ENCODE results near the gene GRIN2A.
"Not testable (repeated sequence)": the region's sequence is repeated elsewhere in the genome, so short reads cannot be mapped to it uniquely, and the experiment has no call there.

Gene GRIN2A

DNA sequence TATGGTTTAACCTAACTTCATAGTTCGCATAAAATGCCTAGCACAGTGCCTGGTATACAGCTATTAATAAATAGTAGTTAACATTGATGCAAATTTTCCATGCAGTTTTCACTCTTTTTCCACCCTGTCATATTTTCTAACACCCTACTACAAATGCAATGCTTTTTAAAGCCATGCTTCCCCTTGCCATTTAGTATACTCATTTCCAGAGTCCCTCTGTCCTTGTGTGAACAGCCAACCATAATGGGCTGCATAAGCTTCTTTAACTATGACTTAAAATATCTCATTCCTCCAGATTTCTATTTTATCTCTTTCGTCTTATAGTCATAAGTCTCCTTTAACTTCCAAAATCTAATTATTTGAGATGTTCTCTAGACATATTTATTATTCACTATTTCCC, 284.1 kb downstream of the GRIN2A start:
- H3K27ac Mint-ChIP-seq: no peak overlapping the region
- TF ChIP-seq, protein P1, sequence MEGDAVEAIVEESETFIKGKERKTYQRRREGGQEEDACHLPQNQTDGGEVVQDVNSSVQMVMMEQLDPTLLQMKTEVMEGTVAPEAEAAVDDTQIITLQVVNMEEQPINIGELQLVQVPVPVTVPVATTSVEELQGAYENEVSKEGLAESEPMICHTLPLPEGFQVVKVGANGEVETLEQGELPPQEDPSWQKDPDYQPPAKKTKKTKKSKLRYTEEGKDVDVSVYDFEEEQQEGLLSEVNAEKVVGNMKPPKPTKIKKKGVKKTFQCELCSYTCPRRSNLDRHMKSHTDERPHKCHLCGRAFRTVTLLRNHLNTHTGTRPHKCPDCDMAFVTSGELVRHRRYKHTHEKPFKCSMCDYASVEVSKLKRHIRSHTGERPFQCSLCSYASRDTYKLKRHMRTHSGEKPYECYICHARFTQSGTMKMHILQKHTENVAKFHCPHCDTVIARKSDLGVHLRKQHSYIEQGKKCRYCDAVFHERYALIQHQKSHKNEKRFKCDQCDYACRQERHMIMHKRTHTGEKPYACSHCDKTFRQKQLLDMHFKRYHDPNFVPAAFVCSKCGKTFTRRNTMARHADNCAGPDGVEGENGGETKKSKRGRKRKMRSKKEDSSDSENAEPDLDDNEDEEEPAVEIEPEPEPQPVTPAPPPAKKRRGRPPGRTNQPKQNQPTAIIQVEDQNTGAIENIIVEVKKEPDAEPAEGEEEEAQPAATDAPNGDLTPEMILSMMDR (IDR thresholded peaks at IDR 0.05; ENCODE audit: unreplicated experiment in 3 of 3): no peak
- no peaks in the 10 kb centered on the region for H3K36me3 Mint-ChIP-seq (ENCODE audit: low read depth)
- H3K4me3 Mint-ChIP-seq: no peak overlapping the region
- H3K9me3 Mint-ChIP-seq: no peaks in the 10 kb centered on the region
- H3K27me3 Mint-ChIP-seq (ENCODE audit: low read depth): no peaks in the 10 kb centered on the region
- H3K4me1 Mint-ChIP-seq: no peaks in the 10 kb centered on the region

DNA sequence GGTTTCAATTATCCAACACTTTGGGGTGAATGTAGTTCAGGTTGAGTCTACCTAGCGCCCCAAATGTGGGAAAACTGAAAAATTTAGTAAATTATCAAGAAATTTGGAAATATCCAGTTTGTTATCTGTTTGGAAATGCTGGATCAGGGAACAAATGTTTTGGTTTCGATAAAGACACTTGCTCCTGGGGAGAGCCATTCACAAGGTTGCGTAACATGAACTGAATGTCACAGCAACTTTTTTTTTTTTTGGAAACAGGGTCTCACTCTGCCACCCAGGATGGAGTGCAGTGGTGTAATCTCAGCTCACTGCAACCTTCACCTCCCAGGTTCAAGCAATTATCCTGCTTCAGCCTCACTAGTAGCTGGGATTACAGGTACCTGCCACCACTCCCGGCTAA, 286.4 kb downstream of the GRIN2A start:
- Mint-ChIP-seq H3K27me3 (ENCODE audit: low read depth) (no peaks in the 10 kb centered on the region), H3K4me3 (no peak overlapping the region), H3K27ac (no peak overlapping the region), H3K4me1 (no peaks in the 10 kb centered on the region), H3K9me3 (no peaks in the 10 kb centered on the region), H3K36me3 (ENCODE audit: low read depth) (no peaks in the 10 kb centered on the region)
- TF ChIP-seq, protein P1 (IDR thresholded peaks at IDR 0.05; ENCODE audit: unreplicated experiment in 3 of 3): no peak

DNA sequence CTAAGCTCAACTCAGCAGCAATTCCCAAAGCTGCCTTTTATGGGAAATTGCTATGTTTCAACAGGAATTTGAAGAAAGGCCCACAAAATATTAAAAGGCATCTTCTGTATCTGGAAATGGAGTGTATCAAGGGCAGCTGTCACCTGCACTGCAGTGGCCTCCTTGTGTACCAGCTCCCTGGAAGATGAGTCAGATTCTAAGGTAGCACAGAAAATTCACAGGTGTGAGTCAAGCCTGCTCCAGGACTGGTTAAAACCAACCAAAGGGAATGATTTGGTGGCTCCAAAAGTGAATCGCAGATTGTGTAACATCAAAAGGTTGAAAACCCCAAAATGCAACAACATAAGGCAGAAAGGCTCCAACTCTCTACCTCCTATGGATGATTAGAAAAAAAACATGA, 296.4 kb downstream of the GRIN2A start:
- H3K4me3 Mint-ChIP-seq: no peak overlapping the region

DNA sequence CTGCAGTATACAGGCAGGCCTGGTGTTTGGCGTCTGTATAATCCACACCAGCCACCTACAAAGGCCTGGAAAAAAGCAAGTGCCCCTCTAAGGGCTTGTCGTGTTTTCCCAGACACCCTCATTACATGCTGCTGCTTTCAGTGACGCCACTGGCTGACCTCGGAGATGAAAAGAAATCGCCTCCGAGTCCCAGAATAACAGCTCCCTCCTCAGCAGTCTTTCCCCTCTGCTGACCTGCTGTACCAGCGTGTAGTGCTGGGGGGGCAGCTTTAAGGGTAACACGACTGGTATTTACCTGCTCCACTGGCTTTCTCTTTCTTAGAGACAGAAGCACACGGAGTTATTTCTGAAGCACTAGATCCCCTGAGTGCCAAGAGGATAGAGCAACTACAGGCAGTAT, 296.8 kb downstream of the GRIN2A start:
- TF ChIP-seq, protein P1 (IDR thresholded peaks at IDR 0.05; ENCODE audit: unreplicated experiment in 3 of 3): no peak
- peaks cover 4% of the 10 kb centered on the region for H3K27me3 Mint-ChIP-seq (ENCODE audit: low read depth)
- no peak overlapping the region for H3K4me3 Mint-ChIP-seq
- H3K4me1 Mint-ChIP-seq: no peaks in the 10 kb centered on the region
- H3K36me3 Mint-ChIP-seq (ENCODE audit: low read depth): no peaks in the 10 kb centered on the region
- H3K9me3 Mint-ChIP-seq: no peaks in the 10 kb centered on the region
- no peak overlapping the region for H3K27ac Mint-ChIP-seq

More for the DNA sequence above, 296.4 kb downstream of the GRIN2A start:
- no peaks in the 10 kb centered on the region for H3K9me3 Mint-ChIP-seq
- no peak overlapping the region for H3K27ac Mint-ChIP-seq
- TF ChIP-seq, protein P1 (IDR thresholded peaks at IDR 0.05; ENCODE audit: unreplicated experiment in 3 of 3): no peak
- no peaks in the 10 kb centered on the region for H3K4me1 Mint-ChIP-seq
- no peaks in the 10 kb centered on the region for H3K36me3 Mint-ChIP-seq (ENCODE audit: low read depth)
- peaks cover under 1% of the 10 kb centered on the region for H3K27me3 Mint-ChIP-seq (ENCODE audit: low read depth)

DNA sequence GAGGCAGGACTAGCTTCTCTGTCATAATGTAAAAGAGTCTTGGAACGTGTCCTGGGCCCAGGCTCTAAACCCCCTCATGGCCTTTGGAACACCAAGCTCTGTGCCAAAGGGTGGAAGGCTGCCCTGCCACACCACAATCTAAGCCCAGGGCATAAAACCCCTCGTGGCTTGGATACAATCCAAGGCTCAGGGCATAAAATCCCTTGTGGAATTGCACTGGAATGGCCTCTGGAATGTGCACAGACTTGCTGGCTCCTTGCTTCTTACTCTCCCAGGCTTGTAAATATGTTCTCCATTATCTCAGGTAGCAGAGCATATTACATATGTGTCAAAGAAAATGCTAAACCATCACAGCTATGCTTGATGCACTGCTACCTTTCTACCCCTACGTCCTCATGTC, 306.2 kb downstream of the GRIN2A start:
- not testable (repeated sequence) for H3K27ac Mint-ChIP-seq; H3K4me3 Mint-ChIP-seq; H3K9me3 Mint-ChIP-seq; H3K4me1 Mint-ChIP-seq; H3K36me3 Mint-ChIP-seq (ENCODE audit: low read depth); H3K27me3 Mint-ChIP-seq (ENCODE audit: low read depth)

- Mint-ChIP-seq H3K36me3 (ENCODE audit: low read depth) (no peaks in the 10 kb centered on the region), H3K27me3 (ENCODE audit: low read depth) (no peaks in the 10 kb centered on the region), H3K27ac (no peak overlapping the region), H3K4me3 (no peak overlapping the region), H3K4me1 (no peaks in the 10 kb centered on the region), H3K9me3 (no peaks in the 10 kb centered on the region)
- TF ChIP-seq, protein P1 (IDR thresholded peaks at IDR 0.05; ENCODE audit: unreplicated experiment in 3 of 3): no peak
Observed at GRCh38 chr16:9874219-9874618, 308.0 kb downstream of the GRIN2A start.

Measured in nephron (organoid).